ENCODE measurements around the gene REPIN1. TPM values are rescaled to one million over a fixed set of nuclear protein-coding genes. Genes with fewer than 3 reads are reported as not detected.

REPIN1 gene
- total RNA-seq, 1 experiment from 2014 or later: 131 TPM

GRCh38 chr7:150398108-150398964, 29.7 kb downstream of the REPIN1 start:
- DNase-seq (ENCODE audit: low read depth, low spot score): no peak
- in situ Hi-C loops (cut with HindIII; ENCODE audit: low pct_unique_long_range_greater_than_20kb, low sequenced_read_pairs): no loop called here

GRCh38 chr7:150398965-150399320, 30.3 kb downstream of the REPIN1 start:
- in situ Hi-C loops (cut with HindIII; ENCODE audit: low pct_unique_long_range_greater_than_20kb, low sequenced_read_pairs): no loop called here

GRCh38 chr7:150399421-150400007, 30.9 kb downstream of the REPIN1 start:
- in situ Hi-C loops (cut with HindIII; ENCODE audit: low pct_unique_long_range_greater_than_20kb, low sequenced_read_pairs): no loop called here

More at GRCh38 chr7:150398965-150399320, 30.3 kb downstream of the REPIN1 start:
- no peak for DNase-seq (ENCODE audit: low read depth, low spot score)

GRCh38 chr7:150400008-150400787, 31.6 kb downstream of the REPIN1 start:
- no peak for DNase-seq (ENCODE audit: low read depth, low spot score)
- in situ Hi-C loops (cut with HindIII; ENCODE audit: low pct_unique_long_range_greater_than_20kb, low sequenced_read_pairs): no loop called here

More at GRCh38 chr7:150399421-150400007, 30.9 kb downstream of the REPIN1 start:
- no peak for DNase-seq (ENCODE audit: low read depth, low spot score)

- in situ Hi-C loops (cut with HindIII; ENCODE audit: low pct_unique_long_range_greater_than_20kb, low sequenced_read_pairs): no loop called here
- DNase-seq (ENCODE audit: low read depth, low spot score): no peak
Measured at GRCh38 chr7:150400788-150401423, 32.3 kb downstream of the REPIN1 start.

GRCh38 chr7:150401424-150401790, 32.8 kb downstream of the REPIN1 start:
- in situ Hi-C loops (cut with HindIII; ENCODE audit: low pct_unique_long_range_greater_than_20kb, low sequenced_read_pairs): no loop called here

GRCh38 chr7:150401861-150402631, 33.4 kb downstream of the REPIN1 start:
- in situ Hi-C loops (cut with HindIII; ENCODE audit: low pct_unique_long_range_greater_than_20kb, low sequenced_read_pairs): no loop called here

More at GRCh38 chr7:150401424-150401790, 32.8 kb downstream of the REPIN1 start:
- DNase-seq (ENCODE audit: low read depth, low spot score): peak; percentile 86

GRCh38 chr7:150402671-150403321, 34.2 kb downstream of the REPIN1 start:
- no peak for DNase-seq (ENCODE audit: low read depth, low spot score)
- in situ Hi-C loops (cut with HindIII; ENCODE audit: low pct_unique_long_range_greater_than_20kb, low sequenced_read_pairs): no loop called here

More at GRCh38 chr7:150401861-150402631, 33.4 kb downstream of the REPIN1 start:
- DNase-seq (ENCODE audit: low read depth, low spot score): no peak

GRCh38 chr7:150403376-150404171, 35.0 kb downstream of the REPIN1 start:
- DNase-seq (ENCODE audit: low read depth, low spot score): no peak
- in situ Hi-C loops (cut with HindIII; ENCODE audit: low pct_unique_long_range_greater_than_20kb, low sequenced_read_pairs): no loop called here

GRCh38 chr7:150404172-150404804, 35.7 kb downstream of the REPIN1 start:
- in situ Hi-C loops (cut with HindIII; ENCODE audit: low pct_unique_long_range_greater_than_20kb, low sequenced_read_pairs): no loop called here
- DNase-seq (ENCODE audit: low read depth, low spot score): no peak

- in situ Hi-C loops (cut with HindIII; ENCODE audit: low pct_unique_long_range_greater_than_20kb, low sequenced_read_pairs): no loop called here
- DNase-seq (ENCODE audit: low read depth, low spot score): peak; percentile 82
Measured at GRCh38 chr7:150404805-150405583, 36.4 kb downstream of the REPIN1 start.

GRCh38 chr7:150405584-150406311, 37.1 kb downstream of the REPIN1 start:
- in situ Hi-C loops (cut with HindIII; ENCODE audit: low pct_unique_long_range_greater_than_20kb, low sequenced_read_pairs): no loop called here
- no peak for DNase-seq (ENCODE audit: low read depth, low spot score)

GRCh38 chr7:150406312-150406566, 37.6 kb downstream of the REPIN1 start:
- DNase-seq (ENCODE audit: low read depth, low spot score): no peak
- in situ Hi-C loops (cut with HindIII; ENCODE audit: low pct_unique_long_range_greater_than_20kb, low sequenced_read_pairs): no loop called here

- in situ Hi-C loops (cut with HindIII; ENCODE audit: low pct_unique_long_range_greater_than_20kb, low sequenced_read_pairs): no loop called here
- DNase-seq (ENCODE audit: low read depth, low spot score): no peak
Measured at GRCh38 chr7:150406567-150407421, 38.2 kb downstream of the REPIN1 start.
